Epithelial cell of prostate (primary cell): ENCODE results near the gene RBP3.

Experiments
- DNase-seq: peaks from one replicate; pipeline ENCODE4 v3.0.0-alpha.2; 2011; ENCODE audit warnings: low read depth, low spot score
- H3K27ac ChIP-seq: fragments of 450-650 bp; 2 replicates; pipeline ENCODE4 v1.5.1; 2017; ENCODE audit warnings: mild to moderate bottlenecking

RBP3 gene

GRCh38 chr10:47317251-47317650 is 30.9 kb upstream of the RBP3 start:
- H3K27ac ChIP-seq, result no peak overlapping the region
- DNase-seq, result no peak

GRCh38 chr10:47318706-47319105 is 29.5 kb upstream of the RBP3 start:
- DNase-seq, result no peak

GRCh38 chr10:47319784-47320183 is 28.4 kb upstream of the RBP3 start:
- no peak overlapping the region for H3K27ac ChIP-seq
- no peak for DNase-seq

More at GRCh38 chr10:47318706-47319105, 29.5 kb upstream of the RBP3 start:
- H3K27ac ChIP-seq, result no peak overlapping the region

- DNase-seq, result no peak
- H3K27ac ChIP-seq, result no peak overlapping the region
Measured at GRCh38 chr10:47320812-47321211, 27.4 kb upstream of the RBP3 start.

GRCh38 chr10:47321521-47322195 is 26.5 kb upstream of the RBP3 start:
- DNase-seq, result no peak
- no peak overlapping the region for H3K27ac ChIP-seq

GRCh38 chr10:47322300-47323061 is 25.7 kb upstream of the RBP3 start, which contains the start of gene GDF2:
Gene GDF2 (plus strand): TSS chr10:47322454. CDS start chr10:47322669, 215 bp downstream.
- no peak within 1 kb of the TSS for H3K27ac ChIP-seq
- no peak for DNase-seq

- no peak overlapping the region for H3K27ac ChIP-seq
- no peak for DNase-seq
Measured at GRCh38 chr10:47323087-47323486, 25.1 kb upstream of the RBP3 start.

- H3K27ac ChIP-seq, result no peak overlapping the region
- DNase-seq, result no peak
Measured at GRCh38 chr10:47323636-47324296, 24.4 kb upstream of the RBP3 start.

DNA sequence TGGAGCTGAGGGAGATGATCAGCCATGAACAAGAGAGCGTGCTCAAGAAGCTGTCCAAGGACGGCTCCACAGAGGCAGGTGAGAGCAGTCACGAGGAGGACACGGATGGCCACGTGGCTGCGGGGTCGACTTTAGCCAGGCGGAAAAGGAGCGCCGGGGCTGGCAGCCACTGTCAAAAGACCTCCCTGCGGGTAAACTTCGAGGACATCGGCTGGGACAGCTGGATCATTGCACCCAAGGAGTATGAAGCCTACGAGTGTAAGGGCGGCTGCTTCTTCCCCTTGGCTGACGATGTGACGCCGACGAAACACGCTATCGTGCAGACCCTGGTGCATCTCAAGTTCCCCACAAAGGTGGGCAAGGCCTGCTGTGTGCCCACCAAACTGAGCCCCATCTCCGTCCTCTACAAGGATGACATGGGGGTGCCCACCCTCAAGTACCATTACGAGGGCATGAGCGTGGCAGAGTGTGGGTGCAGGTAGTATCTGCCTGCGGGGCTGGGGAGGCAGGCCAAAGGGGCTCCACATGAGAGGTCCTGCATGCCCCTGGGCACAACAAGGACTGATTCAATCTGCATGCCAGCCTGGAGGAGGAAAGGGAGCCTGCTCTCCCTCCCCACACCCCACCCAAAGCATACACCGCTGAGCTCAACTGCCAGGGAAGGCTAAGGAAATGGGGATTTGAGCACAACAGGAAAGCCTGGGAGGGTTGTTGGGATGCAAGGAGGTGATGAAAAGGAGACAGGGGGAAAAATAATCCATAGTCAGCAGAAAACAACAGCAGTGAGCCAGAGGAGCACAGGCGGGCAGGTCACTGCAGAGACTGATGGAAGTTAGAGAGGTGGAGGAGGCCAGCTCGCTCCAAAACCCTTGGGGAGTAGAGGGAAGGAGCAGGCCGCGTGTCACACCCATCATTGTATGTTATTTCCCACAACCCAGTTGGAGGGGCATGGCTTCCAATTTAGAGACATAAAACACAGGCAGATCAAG is 22.6 kb upstream of the RBP3 start:
- no peak for DNase-seq
- no peak overlapping the region for H3K27ac ChIP-seq

DNA sequence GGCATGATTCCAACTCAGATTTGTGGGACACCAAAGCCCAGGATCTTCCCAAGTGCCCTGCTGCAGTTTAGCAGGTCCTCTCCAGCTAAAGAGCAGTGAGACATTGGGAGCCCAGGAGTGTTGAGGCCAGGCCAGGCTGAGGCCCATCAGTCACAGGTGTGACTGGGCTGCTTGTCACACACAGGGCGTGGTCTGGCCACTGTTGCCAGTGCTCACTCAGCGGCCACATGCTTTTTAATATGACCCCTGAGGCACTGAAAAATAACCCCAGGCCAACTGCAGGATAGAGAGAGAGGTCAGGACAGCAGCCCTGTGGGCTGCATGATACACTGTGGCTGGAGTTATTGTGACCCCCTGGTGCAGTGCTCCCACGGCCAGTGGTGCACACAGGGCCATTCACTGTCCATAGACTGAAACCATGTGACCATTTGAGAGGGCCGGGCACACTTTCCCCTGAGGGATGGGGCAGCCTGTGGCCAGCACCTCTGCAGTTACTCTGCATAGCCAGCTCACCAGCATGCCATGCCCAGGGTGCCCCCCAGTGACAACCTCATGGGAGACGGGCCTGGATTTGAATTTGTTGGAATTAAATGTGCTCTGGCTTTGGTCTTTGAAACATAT is 21.7 kb upstream of the RBP3 start:
- DNase-seq, result no peak
- H3K27ac ChIP-seq, result no peak overlapping the region

- H3K27ac ChIP-seq, result no peak overlapping the region
- DNase-seq, result no peak
Measured at GRCh38 chr10:47326927-47327330, 21.2 kb upstream of the RBP3 start.

- no peak for DNase-seq
- H3K27ac ChIP-seq, result no peak overlapping the region
Measured at GRCh38 chr10:47329855-47330254, 18.3 kb upstream of the RBP3 start.

DNA sequence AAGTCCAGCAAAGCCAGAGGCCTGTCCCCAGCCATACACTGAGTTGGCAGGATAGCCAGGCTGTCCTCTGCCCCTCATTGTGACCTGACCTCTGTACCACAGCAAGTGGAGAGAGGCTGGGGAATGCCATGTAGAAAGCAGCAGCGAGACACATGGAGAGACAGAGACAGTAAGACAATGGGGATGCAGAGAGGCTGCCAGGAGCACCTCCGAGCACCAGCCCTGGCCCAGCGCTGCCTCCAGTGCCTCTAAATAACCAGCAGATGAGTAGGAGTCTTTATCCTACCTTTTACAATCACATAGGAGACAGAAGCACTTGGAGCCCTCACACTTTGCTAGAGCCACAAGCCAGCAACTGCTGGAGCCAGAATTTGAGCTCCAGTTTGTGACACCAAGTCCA is 17.8 kb upstream of the RBP3 start:
- H3K27ac ChIP-seq, result no peak overlapping the region
- no peak for DNase-seq

DNA sequence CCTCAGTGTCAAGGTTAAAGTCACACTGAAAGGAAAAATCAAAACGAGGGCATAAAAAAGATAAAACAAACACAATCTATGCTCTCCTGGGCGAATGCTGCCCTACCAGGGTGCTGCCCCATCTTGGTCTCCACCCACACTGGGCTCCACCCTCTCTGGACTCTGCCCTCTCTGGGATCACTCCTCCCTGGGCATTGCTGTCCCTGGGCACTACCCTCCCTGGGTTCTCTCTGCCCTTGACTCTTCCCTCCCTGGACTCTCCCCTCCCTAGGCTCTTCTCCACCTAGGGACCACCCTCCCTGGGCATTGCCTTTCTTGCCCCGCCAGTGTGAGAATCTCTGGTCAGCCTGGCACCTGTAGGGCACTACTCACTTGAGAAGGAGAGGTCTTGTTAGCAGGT is 17.4 kb upstream of the RBP3 start:
- no peak for DNase-seq
- H3K27ac ChIP-seq, result no peak overlapping the region

GRCh38 chr10:47331491-47331890 is 16.7 kb upstream of the RBP3 start:
- no peak overlapping the region for H3K27ac ChIP-seq
- no peak for DNase-seq

GRCh38 chr10:47331954-47332353 is 16.2 kb upstream of the RBP3 start:
- no peak for DNase-seq
- no peak overlapping the region for H3K27ac ChIP-seq

DNA sequence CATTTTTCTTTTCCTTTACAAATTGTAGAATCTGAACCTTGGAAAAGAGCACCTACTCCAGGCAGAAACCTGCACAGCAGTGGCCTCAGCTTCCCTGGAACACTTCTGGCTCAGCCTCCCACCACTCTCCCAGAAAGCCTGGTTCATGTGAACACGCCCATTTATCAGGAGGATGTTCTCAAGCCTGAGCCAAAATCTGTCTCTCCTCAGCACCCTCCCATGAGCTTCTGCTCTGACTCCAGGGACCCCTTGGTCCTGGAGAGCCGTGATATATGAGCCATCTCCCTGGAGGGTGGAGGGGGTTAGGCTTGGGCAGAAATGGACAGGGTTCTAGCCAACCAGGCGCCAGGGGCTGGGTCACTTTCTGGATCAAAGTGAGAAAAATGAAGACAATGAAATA is 15.8 kb upstream of the RBP3 start:
- DNase-seq, result no peak
- no peak overlapping the region for H3K27ac ChIP-seq

DNA sequence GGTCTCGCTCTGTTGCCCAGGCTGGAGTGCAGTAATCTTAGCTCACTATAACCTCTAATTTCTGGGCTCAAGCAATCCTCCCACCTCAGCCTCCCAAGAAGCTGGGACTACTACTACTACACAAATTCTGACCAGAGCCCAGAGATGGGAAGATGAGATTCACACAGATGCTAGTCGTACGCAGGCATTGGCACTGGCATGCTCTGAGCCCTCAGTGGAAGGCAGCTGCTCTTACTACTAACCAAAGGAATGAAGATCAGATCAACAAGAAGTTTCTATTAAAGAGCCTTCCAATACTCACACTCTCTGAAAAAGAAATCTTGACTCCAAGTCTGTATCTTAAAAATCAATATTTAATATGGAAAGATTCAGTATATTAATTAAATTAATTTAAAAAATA is 15.2 kb upstream of the RBP3 start:
- no peak for DNase-seq
- no peak overlapping the region for H3K27ac ChIP-seq

- no peak overlapping the region for H3K27ac ChIP-seq
- no peak for DNase-seq
Measured at GRCh38 chr10:47333532-47333931, 14.6 kb upstream of the RBP3 start.
